ENCODE measurements around the gene LRRC4B.
A peak's percentile ranks its signal among the peaks of the same experiment; 100 is the strongest.

The LRRC4B gene

DNA sequence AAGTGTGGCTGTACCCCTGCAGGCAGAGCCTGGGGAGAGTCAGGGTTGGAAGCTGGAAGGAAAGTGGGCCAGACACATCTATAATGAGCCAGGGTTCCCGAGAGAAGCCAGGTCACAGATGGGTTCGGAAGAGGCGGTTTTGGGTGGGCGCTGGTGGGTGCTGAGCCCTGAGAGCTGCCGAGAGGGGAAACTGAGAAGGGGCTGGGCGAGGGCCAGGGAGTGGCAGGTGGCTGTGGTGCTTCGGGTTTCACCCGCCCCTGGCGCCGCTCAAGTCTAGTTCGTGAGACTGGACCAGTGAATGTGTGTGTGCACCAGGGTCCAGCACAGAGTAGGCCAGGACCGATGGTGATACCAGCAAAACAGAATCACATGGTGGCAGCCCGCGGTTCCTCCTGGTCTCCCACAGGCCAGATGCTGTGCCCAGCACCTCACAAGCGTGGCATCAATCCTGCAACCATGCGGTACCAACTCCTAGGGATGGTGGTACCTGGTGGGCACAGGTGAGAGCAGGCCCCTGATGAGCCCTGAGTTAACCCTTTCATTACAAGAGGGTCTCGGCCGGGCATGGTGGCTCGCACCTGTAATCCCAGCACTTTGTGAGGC is 1.8 kb upstream of the LRRC4B start:
- no peak for DNase-seq

DNA sequence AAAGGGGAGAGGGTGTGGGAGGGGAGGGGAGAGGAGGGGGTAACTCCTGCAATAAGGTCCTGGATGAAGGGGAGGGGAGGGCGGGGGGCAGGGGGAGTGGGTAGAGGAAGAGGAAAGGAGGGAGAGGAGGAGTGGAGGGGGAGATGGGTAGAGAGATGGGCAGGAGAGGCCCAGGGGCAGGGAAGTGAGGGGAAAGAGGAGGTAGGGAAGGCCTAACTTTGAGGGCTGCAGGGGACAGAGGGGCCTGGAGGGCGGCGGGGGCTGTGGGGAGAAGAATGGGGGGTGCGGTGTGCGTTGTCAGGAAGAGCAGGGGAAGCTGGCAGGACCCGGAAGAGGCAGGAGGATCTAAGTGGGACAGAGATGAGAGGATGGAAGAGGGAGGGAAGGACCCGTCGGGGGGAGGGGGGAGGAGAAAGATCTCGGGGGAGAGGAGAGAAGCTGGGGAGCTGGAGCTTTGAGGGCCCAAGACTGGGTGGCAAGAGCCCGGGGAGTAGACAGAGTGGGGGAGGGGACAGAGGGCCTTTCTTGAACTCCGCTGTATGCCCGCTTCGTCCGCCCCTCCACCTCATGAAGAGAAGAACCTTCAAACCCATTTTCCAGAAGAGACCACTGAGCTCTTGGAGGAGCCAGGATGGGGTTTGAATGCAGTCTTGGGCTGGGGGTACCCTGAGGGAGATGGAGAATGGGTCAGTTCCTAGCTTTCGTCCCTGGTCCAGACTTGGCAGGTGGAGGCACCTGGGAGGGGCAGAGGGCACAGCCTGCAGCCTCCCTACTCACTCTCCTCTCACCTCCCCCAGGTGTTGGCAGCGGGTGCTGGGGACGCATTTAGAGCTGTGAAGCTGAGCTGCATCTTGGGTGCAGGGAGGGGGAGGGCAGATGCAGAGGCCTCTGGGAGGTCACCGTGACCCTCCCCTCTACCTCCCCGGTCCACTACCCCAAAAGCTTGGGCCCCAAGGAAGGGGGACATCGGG is 778 bp upstream of the LRRC4B start:
- DNase-seq, result no peak

DNA sequence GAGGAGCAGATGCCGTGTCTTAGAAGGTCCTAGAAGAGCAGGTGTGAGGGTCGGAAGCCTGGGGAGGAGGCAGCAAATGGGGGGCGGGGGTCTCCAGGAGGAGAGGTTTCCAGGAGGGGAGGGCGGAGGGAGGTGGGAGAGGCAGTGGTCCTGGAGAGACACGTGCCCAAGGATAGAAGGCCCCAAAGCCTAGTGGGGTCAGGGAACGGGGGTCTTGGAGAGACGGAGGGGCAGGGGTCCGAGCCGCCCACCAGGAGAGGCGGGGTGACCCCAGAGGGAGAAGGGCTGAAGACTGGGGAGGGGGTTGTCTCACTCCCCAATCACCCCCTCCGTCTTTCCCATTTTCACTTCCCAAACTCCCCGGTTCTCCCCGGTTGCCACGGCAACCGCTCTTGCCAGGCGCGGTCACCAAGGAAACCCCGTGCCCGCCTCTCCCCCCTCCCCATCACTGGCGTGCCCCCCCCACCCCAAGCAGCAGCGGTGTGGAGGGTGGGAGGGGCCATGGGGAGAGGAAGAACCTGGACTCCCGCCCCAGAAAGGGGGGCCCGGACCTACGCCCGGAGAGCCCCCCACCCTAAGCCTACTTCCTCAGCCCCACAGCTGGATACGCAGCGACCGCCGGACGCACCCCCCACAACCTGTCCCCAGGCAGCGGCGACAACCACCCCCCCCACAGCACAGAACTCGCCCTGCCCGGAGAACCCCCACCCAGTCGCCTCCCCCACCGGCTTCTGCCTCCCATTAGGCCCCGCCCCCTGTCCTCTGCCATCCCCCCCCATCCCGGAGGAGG is 988 bp downstream of the LRRC4B start:
- no peak for DNase-seq

DNA sequence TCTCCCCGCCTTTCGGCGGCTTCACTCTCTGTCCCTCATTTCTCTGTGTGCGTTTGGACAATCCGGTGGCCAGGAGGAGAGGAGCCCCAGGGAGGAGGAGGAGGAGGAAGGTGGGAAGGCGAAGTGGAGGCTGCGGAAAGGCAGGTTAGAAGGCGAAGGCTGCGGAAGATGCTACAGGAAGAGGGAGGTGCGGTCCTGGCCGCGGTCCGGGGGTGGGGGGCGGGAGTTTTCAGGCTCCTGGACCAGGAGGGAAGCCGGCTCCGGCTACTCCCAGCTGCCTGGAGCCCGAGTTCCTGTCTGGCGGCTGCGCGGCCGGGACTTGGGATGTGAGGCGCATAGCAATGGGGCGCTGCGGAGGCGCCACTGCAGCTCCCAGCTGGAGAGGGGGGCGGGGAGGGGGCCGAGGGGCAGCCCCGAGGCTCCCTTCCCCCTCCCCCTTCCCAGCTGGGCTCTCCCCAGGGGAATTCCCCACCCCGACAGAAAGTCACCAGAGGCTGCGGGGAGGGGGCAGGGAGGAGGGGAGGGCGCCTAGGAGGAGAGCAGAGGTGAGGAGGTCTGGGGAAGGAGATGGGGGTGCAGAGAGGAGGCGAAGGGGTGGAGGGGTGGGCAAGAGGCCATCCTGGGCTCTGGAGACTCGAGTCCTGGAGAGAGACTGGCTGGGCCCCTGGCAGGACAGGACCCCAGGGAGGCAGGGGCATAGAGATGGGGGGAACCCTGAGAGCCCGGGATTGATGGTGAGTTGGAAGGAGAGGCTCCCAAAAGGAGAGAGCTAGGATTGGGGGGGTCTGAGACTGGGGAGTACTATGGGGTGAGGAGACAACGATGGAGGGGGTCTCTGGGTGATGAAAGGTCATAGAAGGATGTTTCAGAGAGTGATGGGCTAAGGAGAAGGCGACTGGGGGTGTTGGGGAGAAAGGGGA is 2.0 kb downstream of the LRRC4B start:
- peak; percentile 41 to 63 for DNase-seq

DNA sequence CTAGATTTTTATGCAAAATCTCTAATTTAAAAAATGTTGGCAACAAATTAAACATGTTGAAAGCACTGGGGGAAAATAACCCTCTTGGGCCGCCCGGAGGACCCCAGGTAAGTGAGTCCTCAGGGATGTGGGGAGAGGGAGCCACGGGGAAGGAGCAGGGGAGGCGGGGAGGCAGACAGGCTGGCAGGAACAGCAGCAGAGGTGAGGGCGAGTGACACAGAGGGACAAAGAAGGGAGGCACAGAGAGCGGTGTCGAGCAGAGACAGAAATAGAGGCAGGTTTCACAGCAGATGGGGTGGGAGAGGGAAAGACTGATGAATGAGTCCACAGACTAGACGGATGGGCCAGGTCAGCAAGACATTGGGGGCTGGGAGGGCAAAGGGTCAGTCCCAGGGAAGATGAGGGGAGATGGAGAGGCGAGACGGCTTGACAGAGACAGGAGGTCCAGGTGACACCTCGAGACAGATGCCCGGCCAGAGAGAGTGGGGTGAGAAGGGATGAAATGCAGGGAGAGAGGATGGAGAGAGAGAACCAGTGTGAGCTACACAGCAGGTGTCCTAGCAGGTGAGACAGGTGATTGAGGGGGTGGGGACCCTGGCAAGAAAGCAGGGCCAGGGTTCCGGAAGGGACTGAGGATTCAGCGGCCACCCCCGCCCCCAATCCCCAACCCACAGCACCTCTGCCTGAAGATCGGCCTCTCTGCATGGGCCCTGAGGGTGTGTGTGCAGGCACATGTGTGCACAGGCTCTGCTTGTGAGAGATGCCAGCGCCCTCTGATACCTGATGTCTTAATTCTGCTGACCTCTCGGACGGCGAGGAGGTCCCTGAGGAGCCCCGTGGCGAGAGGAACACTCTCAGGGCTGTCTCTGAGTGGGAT is 3.8 kb downstream of the LRRC4B start:
- DNase-seq, result no peak

DNA sequence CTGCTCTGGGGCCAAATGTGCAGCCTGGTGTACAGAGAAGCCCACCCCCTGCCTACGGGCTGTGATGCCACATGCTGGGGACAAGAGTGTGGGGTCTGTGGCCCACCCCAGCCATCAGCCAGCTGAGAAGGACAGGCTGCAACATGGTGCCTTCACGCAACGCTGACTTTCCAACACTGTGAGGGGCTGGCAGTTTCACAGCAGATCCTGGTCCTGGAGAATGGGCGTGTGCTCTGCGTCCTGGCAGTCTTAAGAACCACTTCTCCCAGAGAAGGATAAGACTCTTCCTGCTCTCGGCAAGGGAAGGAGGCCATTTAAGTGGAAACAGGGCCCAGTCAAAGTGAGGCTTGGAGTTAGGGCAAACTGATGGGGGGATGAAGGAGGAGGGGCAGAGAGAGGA is 4.6 kb downstream of the LRRC4B start:
- DNase-seq, result no peak

DNA sequence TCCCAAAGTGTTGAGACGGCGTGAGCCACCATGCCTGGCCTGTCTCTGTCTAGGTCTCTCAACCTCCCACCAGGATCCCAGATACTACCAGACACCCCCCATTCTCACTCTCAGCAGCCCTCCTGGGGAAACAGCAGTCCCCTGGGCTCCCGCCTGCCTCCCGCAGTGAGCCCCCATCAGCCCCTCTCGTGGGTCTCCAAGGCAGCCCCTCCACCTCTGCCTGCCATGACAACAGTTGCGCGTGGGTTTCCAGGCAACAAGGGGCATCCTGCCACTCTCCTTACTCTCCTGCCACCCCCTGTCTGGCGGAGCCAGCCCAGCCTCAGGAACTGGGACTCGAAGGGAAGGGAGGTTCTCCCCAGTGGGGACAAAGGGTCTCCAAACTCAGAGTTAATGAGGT is 5.2 kb downstream of the LRRC4B start:
- no peak for DNase-seq

DNA sequence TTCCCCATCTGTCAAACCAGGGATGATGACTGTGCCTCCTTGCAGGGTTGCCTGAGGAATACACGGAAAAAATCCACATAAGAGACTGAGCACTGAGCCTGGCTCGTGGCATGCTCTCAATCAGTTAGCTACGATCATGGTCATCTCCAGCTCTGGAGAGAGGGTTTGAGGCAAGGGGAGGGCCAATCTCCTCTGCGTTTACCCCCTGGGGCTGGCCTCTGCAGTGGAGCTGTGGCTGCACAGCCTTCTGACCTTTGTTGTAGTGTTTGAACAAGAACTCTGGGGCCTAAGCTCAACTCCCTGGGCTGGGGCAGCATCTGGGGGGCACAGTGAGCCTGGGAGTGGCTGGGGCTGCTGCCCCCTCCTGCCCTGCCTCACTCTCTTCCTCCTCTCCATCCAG is 5.9 kb downstream of the LRRC4B start:
- no peak for DNase-seq

DNA sequence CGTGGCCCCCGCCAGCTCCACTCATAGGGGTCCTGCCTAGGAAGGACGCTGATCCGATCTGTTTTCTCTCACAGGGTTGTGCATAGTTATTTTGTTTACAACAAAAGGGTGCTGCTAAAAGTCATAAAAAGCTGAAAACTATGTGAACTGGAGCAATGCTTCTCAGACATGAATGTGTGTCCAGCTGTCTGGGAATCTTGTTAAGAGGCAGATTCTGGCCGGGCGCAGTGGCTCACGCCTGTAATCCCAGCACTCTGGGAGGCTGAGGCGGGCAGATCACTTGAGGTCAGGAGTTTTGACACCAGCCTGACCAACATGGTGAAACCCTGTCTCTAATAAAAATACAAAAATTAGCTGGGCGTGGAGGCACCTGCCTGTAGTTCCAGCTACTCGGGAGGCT is 8.6 kb downstream of the LRRC4B start:
- no peak for DNase-seq

DNA sequence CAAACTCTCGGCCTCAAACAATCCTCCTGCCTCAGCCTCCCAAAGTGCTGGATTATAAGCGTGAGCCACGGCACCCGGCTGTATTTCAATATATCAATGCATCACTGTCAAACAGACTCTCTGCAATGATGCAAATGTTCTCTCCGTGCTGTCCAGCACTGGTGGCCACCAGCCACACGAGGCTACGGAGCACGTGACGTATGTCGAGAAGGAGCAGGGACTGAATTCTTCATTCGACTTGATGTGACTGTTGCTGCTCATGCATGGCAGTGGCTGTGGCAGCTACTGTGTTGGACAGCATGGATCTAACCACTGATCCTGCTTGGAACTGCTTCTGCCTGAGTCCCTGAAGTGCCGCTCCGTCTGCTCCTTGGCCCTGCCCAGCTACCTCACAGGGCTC is 9.8 kb downstream of the LRRC4B start:
- no peak for DNase-seq

DNA sequence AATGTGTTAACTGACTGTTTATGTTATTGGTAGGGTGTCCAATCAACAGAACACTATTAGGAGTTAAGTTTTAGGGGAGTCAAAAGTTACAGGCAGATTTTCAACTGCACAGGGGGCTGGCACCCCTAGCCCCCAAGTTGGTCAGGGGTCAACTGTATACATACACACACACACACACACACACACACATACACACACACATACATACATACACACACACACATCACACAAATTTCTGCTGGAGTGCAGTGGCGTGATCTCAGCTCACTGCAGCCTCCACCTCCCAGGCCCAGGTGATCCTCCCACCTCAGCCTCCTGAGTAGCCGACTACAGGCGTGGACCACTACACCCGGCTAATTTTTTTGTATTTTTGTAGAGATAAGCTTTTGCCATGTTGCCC is 10.2 kb downstream of the LRRC4B start:
- DNase-seq, result no peak

DNA sequence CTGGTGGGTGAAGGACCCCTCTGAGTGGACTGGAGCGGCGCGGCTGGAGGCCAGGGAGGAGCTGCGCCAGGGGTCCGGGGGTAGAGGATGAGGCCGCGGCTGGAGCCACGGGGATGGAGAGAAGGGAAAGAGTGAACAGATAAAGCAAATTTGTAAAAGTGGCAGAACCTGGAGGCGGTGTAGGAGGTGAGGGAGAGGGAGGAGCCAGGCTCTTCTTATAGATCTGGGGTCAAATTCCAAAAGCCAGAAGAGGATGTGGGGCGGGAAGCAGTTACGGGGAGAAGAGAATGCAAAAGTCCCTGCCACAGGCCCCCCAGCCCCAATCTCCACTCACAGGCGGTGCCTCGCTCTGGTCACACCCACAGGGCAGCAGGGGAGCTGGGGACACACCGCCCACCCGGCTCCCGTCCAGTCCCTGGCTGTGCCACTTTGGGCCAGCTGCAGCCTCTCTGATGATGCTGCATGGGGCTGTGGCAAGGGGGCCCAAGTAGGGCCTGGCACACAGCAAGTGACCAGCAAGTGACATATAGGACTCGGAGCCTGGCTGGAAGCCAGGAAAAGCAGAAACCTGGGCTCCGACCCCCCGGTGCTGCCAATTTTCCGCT is 11.1 kb downstream of the LRRC4B start:
- no peak for DNase-seq

DNA sequence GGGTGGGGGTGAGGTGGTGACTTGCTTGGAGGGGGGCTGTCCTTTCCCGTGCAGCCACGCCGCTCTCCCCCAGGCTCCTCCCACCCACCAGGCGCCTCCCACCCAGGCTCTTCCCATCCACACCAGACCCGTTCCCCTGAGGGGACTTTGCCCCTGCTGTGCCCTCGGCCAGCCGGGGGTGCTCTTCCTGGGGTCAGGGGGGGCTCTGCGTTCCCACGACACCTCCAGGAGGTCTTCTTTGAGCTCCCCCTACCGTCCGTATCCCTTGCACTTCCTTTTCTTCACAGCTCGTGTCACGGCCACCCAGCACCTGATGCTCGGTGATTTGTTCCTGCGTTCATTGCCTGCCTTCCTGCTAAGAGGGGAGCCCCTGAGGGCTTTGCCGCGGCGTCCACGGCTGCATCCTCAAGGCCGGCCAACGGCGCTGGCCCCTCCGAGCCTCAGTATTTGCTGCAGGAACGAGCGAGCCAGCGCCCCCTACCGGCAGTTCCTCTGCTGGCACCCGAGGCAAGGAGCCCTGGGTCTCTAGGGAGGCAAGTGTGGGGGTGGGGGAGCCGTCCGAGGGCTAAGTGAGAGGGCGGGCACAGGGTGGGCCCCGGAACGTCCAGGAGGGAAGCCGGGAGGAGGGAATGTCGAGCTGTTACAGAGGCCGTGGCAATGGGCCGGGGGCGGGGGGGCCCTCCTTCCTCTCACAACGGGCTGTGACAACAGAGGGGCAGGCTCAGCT is 11.8 kb downstream of the LRRC4B start:
- peak; percentile 83 to 90 for DNase-seq

DNA sequence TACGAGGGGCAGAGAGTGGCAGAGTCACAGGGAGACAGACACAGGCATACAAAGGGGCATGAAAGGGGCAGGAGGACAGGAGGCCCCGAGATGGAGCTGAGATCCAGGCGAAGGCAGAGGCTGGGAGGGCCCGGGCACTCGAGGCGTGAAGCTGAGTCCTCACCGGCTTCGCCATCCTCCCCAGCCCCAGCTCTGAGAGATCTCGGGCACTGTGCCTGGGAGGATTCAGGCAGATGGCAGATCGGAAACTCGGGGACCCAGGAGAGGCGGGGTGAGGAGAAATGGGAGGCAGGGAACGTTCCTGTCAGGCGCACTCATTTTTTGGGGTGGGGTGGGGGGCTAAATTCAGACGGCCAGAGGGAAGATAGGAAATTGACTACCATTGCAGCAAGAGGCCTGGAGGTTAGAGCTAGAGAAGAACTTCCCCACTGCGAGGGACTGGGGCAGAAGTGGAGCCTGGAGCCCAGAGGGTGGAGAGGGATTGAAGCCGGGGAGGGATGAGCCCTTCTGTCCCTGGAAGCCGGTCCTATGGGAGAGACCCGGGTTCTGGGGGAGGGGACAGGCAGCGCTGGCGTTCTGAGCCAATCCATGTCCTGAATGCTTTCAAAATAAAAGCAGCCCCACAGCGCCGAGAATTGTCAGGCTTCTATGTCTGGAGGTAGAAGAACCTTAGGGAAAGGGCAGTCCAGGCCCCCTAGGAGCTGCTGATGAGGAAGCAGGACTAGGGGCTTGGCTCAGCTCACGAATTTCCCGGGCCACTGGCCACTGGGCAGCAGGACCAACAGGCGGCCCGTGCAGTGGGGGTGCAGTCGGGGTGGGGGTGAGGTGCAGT is 12.6 kb downstream of the LRRC4B start:
- DNase-seq, result no peak

DNA sequence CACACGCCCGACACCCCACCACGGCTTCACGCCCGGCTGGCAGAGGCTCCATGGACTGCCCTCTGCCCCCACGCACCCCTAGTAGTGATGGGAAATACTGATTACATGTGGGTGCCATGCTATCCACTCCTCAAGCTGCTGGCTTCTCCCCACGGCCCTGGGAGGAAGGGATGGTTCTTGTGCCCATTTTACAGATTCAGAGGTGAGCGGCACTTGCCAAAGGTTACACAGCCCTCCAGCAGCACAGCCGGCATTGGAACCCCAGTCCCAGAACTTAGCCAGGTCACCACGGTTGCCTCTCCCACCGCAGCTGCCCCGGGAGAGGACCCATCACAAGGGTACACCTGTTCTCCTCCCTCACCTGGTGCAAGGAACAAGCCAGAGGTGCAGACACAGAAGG is 13.2 kb downstream of the LRRC4B start:
- DNase-seq, result no peak

DNA sequence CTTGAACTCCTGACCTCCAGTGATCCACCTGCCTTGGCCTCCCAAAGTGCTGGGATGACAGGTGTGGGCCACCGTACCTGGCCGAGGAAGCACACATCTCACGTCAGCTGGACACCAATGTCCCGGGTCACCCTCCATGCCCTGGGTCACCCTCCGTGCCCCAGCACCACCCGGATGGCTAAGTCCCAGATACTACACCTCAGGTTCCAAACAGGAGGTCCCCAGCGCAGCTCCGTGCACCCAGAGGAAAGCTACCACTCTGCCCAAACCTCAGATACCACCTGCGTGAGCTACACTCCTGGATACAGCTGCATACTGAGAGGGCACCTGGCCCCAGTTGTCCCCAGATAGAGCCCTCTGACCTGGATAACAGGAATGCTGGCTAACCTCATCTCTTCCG is 14.0 kb downstream of the LRRC4B start:
- DNase-seq, result no peak

DNA sequence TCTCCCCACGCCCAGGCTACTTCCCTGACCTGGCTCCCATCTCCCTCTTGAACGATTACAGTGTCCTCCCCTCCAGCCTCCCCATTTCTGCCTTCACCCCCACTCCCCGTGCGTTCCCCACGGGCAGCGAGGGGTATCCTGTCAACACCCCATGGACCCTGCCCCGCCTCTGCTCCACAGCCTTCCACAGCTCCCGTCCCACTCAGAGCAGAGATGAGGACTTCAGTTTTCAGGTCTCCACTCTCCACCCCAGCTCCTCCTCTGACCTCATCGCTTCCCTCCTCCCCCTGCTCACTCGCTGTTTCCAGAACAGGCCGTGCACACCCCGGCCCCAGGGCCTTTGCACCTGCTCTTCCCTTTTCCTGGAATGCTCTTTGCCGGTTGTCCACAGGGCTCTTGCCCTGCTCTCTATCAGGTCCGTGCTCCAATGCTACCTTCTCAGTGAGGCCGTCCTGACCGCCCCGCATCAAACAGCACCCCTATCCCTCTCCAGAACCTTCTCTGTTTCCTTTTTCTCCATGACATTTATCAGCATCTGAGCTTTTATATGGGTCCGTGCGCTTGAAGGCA is 15.0 kb downstream of the LRRC4B start:
- DNase-seq, result no peak

DNA sequence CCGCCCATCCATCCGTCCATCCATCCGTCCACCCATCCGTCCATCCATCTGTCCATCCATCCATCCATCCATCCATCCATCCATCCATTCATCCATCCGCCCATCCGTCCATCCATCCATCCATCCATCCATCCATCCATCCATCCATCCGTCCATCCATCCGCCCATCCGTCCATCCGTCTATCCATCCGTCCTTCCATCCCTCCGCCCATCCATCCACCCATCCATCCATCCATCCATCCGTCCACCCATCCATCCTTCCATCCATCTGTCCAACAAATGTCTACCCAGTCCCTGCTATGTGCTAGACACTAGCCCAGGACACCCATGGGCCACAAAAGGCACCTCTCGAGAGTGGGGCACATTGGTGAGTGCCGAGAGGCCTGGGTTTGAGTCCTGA is 15.7 kb downstream of the LRRC4B start:
- DNase-seq, result no peak

DNA sequence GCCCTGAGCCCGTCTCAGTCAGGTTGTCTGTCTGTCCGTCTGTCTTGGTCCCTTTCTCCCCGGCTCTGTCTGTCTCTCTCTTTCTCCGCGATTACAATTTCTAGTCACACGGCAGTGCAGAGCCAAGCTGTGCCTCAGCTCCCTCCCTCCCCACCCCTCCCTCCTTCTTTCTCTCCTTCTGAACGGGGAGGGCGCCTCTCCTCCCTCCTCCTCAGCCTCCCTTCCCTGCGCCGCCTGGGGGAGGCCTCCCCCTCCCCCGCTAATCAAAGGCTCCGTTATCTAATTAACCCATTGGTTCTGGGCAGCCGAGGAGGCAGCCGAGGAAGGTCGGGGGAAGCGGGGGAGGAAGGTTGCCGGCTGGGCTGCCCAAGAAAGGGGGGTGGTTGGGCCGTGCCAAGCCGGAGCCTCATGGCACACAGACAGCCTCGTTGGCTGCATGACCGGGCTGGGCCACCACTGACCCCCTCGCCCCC is 16.5 kb downstream of the LRRC4B start:
- no peak for DNase-seq
